ENCODE results near the gene PLB1. TPM values are rescaled to one million over a fixed set of nuclear protein-coding genes. Genes with fewer than 3 reads are reported as not detected.
A peak's percentile ranks its signal among the peaks of the same experiment; 100 is the strongest.

Gene PLB1
- total and polyA plus RNA-seq, 9 of the 15 experiments (the other 6 are each of a cell fraction or from before 2014, with no cell fraction given): 0.01 to 0.09 (median 0.07) TPM; not detected in 2

DNA sequence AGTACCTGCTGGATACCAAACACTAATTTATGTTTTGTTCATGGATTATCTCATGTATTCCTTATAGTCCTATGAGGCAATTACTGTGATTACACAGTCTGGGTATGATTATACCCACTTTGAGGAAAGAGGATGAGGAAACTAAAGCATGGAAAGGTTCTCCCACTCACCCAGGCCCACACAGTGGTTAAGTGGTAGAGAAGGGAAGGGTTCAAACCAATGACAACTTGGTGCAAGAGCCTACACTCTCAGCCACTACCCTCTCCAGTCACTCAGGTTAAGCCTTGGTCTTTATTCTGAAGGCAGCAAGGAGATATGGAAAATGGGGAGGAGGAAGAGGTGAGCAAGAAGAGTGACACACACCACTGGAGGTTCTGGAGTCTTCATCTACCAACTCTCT lies 191.3 kb downstream of the PLB1 start:
- Histone ChIP-seq H3K4me3 (no peak overlapping the region), H3K9me3 (replicated peaks; ENCODE audit: control insufficient read depth, insufficient read depth, low read depth, low read length) (no peaks in the 10 kb centered on the region), H3K79me2 (ENCODE audit: control insufficient read depth, insufficient read depth, low read length) (no peaks in the 10 kb centered on the region), H4K20me1 (replicated peaks; ENCODE audit: control insufficient read depth, insufficient read depth, low read length) (no peaks in the 10 kb centered on the region), H2AFZ (ENCODE audit: low read depth, low read length) (0 out of 2 replicates have a peak overlapping the region, but pooled peaks have one; percentile 43), H3K4me2 (ENCODE audit: insufficient read depth, low read length) (no peak overlapping the region), H3K9ac (ENCODE audit: insufficient read depth in 1 of 2, low read depth in 2 of 2, low read length in 2 of 2) (no peak overlapping the region), H3K36me3 (ENCODE audit: control insufficient read depth, insufficient read depth, low read length) (no peaks in the 10 kb centered on the region), H3K4me1 (replicated peaks in 1 of 2; ENCODE audit: control insufficient read depth in 2 of 2, insufficient read depth in 2 of 2, low read length in 2 of 2) (peaks cover 23 to 48% of the 10 kb centered on the region in 2 experiments), H3K9me1 (ENCODE audit: control insufficient read depth, insufficient read depth, low read length) (peaks cover 4% of the 10 kb centered on the region), H3K27me3 (ENCODE audit: control insufficient read depth in 2 of 2, insufficient read depth in 2 of 2, low read length in 2 of 2) (no peaks in the 10 kb centered on the region), H3K27ac (ENCODE audit: extremely low read depth, low read depth, low read length) (no peak overlapping the region)
- DNase-seq (ENCODE audit: extremely low read depth in 1 of 4, low spot score in 3 of 4) (no peak), ATAC-seq (no peak), FAIRE-seq (no peak)
- no TSS peak for BruUV-seq (replicated peaks)
- ChIA-PET POLR2A (interaction anchor here (1.0 to 1.3 kb wide), 3 partner anchors 13 to 56 kb away, joined by 3 to 4 read pairs (median 3); no protein-coding TSS in a partner anchor), CTCF (ENCODE audit: low intra/inter-chr PET ratio) (no interaction called here)
- intact Hi-C loops (cut with micrococcal nuclease): no loop called here
- TF ChIP-seq ZNF75A (CRISPR knock-in tag; IDR thresholded peaks at IDR 0.05) (no peak), NFIX (CRISPR knock-in tag; IDR thresholded peaks at IDR 0.05; ENCODE audit: low read depth) (no peak), ZC3H4 (CRISPR knock-in tag; IDR thresholded peaks at IDR 0.05; ENCODE audit: borderline replicate concordance) (no peak), DPF2 (IDR thresholded peaks at IDR 0.05) (no peak), OTX1 (CRISPR knock-in tag; IDR thresholded peaks at IDR 0.05) (no peak), KDM5B (IDR thresholded peaks at IDR 0.05; ENCODE audit: insufficient replicate concordance, low read depth, low read length) (no peak), POU5F1 (IDR thresholded peaks at IDR 0.05; ENCODE audit: borderline replicate concordance, low read depth, low read length, partially characterized antibody) (no peak), MEIS2 (IDR thresholded peaks at IDR 0.05; ENCODE audit: partially characterized antibody) (no peak), SOX6 (IDR thresholded peaks at IDR 0.05) (no peak), ERF (CRISPR knock-in tag; IDR thresholded peaks at IDR 0.05) (no peak), CREM (IDR thresholded peaks at IDR 0.05; ENCODE audit: low read depth) (no peak), ZNF717 (CRISPR knock-in tag; IDR thresholded peaks at IDR 0.05) (no peak), ZNF561 (CRISPR knock-in tag; conservative IDR thresholded peaks at IDR 0.05) (no peak), SMAD4 (CRISPR knock-in tag; conservative IDR thresholded peaks at IDR 0.05) (no peak), MCM7 (IDR thresholded peaks at IDR 0.05) (no peak), MBD1 (CRISPR knock-in tag; IDR thresholded peaks at IDR 0.05) (no peak)
- TF ChIP-seq, protein P1, sequence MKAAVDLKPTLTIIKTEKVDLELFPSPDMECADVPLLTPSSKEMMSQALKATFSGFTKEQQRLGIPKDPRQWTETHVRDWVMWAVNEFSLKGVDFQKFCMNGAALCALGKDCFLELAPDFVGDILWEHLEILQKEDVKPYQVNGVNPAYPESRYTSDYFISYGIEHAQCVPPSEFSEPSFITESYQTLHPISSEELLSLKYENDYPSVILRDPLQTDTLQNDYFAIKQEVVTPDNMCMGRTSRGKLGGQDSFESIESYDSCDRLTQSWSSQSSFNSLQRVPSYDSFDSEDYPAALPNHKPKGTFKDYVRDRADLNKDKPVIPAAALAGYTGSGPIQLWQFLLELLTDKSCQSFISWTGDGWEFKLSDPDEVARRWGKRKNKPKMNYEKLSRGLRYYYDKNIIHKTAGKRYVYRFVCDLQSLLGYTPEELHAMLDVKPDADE (conservative IDR thresholded peaks at IDR 0.05; ENCODE audit: control insufficient read depth, low read depth, low read length): no peak
- TF ChIP-seq, protein P2, sequence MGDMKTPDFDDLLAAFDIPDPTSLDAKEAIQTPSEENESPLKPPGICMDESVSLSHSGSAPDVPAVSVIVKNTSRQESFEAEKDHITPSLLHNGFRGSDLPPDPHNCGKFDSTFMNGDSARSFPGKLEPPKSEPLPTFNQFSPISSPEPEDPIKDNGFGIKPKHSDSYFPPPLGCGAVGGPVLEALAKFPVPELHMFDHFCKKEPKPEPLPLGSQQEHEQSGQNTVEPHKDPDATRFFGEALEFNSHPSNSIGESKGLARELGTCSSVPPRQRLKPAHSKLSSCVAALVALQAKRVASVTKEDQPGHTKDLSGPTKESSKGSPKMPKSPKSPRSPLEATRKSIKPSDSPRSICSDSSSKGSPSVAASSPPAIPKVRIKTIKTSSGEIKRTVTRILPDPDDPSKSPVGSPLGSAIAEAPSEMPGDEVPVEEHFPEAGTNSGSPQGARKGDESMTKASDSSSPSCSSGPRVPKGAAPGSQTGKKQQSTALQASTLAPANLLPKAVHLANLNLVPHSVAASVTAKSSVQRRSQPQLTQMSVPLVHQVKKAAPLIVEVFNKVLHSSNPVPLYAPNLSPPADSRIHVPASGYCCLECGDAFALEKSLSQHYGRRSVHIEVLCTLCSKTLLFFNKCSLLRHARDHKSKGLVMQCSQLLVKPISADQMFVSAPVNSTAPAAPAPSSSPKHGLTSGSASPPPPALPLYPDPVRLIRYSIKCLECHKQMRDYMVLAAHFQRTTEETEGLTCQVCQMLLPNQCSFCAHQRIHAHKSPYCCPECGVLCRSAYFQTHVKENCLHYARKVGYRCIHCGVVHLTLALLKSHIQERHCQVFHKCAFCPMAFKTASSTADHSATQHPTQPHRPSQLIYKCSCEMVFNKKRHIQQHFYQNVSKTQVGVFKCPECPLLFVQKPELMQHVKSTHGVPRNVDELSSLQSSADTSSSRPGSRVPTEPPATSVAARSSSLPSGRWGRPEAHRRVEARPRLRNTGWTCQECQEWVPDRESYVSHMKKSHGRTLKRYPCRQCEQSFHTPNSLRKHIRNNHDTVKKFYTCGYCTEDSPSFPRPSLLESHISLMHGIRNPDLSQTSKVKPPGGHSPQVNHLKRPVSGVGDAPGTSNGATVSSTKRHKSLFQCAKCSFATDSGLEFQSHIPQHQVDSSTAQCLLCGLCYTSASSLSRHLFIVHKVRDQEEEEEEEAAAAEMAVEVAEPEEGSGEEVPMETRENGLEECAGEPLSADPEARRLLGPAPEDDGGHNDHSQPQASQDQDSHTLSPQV (IDR thresholded peaks at IDR 0.05): no peak
- in situ Hi-C loops (cut with MboI): no loop called here

Data from K562 (cell line).